NB4 (cell line): Measurements from ENCODE around the gene SLFNL1.

ENCODE experiments used
- DNase-seq: peaks from one replicate; pipeline ENCODE4 v3.0.0; 2010; ENCODE audit warnings: low read depth
- H3K4me3 ChIP-seq: one replicate; pipeline ENCODE4 v1.5.1; 2011; ENCODE audit warnings: mild to moderate bottlenecking, low read depth, low read length, moderate library complexity
- MYC ChIP-seq: IDR thresholded peaks from 2 replicates; pipeline ENCODE4 v1.6.1; 2011; ENCODE audit warnings: low read depth, low read length
- POLR2A ChIP-seq: IDR thresholded peaks from 2 replicates; pipeline ENCODE4 v1.6.1; 2011; ENCODE audit warnings: mild to moderate bottlenecking; ENCODE audit not compliant: insufficient read length; ENCODE audit errors: extremely low read depth
- TF ChIP-seq, protein P1 (sequence below): IDR thresholded peaks from one replicate; pipeline ENCODE4 v1.5.1; 2012; ENCODE audit warnings: low read depth, low read length
- TF ChIP-seq, protein P2 (sequence below): IDR thresholded peaks from 2 replicates; pipeline ENCODE4 v1.6.1; 2011; ENCODE audit warnings: low read depth, low read length

SLFNL1 gene

DNA sequence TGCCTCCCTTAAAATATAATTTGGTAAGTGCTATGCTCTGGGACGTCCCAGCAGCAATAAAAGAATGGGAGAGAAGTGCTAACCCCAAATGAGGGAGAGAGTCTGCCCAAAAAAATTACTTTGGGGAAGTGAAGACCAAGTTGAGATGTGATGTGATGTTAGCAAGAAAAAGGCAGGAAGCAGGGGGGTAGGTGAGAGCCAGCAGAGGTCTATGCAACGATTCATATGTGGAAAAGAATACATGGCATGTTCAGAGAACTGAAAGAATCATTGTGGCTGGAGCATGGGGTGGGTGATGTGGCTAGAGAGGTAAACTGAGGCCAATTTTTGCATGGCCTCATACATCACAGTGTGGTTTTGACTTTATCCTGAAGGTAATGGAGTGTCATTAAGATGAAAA lies 47.6 kb downstream of the SLFNL1 start:
- TF ChIP-seq POLR2A (no peak), MYC (no peak)
- TF ChIP-seq, protein P1, sequence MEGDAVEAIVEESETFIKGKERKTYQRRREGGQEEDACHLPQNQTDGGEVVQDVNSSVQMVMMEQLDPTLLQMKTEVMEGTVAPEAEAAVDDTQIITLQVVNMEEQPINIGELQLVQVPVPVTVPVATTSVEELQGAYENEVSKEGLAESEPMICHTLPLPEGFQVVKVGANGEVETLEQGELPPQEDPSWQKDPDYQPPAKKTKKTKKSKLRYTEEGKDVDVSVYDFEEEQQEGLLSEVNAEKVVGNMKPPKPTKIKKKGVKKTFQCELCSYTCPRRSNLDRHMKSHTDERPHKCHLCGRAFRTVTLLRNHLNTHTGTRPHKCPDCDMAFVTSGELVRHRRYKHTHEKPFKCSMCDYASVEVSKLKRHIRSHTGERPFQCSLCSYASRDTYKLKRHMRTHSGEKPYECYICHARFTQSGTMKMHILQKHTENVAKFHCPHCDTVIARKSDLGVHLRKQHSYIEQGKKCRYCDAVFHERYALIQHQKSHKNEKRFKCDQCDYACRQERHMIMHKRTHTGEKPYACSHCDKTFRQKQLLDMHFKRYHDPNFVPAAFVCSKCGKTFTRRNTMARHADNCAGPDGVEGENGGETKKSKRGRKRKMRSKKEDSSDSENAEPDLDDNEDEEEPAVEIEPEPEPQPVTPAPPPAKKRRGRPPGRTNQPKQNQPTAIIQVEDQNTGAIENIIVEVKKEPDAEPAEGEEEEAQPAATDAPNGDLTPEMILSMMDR: no peak
- TF ChIP-seq, protein P2, sequence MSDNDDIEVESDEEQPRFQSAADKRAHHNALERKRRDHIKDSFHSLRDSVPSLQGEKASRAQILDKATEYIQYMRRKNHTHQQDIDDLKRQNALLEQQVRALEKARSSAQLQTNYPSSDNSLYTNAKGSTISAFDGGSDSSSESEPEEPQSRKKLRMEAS: no peak
- no peak for DNase-seq
- H3K4me3 ChIP-seq: no peak overlapping the region

DNA sequence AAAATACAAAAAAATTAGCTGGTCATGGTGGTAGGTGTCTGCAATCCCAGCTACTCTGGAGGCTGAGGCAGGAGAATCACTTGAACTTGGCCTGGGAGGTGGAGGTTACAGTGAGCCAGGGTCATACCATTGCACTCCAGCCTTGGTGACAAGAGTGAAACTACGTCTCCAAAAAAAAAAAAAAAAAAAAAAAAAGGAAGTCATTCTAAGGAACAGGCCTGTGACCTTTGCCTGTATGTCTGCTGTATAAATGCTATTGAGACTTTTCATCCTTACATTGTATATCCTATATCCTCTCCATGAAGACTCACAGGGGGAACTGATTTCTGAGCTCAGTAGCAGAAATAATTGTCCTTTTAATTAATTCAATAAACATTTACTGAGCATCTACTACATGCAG lies 49.6 kb downstream of the SLFNL1 start:
- DNase-seq: no peak
- TF ChIP-seq, protein P2: no peak
- TF ChIP-seq MYC (no peak), POLR2A (no peak)
- TF ChIP-seq, protein P1: no peak
- H3K4me3 ChIP-seq: no peak overlapping the region

DNA sequence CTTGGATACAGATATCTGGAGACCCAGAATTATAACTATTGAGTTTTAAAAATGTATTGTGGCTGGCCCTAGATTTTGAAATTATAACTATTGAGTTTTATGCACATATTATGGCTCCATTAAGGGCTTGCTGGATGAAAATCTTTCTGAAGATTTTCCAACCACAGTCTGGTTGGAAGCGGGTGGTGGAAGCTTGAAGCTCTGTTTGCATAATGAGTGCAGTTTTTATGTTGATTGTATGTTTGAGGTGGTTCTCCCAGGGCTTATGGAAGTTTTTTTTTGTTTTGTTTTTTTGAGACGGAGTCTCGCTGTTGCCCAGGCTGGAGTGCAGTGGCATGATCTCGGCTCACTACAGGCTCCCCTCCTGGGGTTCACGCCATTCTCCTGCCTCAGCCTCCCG lies 52.1 kb downstream of the SLFNL1 start:
- no peak for DNase-seq
- no peak overlapping the region for H3K4me3 ChIP-seq
- TF ChIP-seq POLR2A (no peak), MYC (no peak)
- TF ChIP-seq, protein P1: no peak
- TF ChIP-seq, protein P2: no peak

DNA sequence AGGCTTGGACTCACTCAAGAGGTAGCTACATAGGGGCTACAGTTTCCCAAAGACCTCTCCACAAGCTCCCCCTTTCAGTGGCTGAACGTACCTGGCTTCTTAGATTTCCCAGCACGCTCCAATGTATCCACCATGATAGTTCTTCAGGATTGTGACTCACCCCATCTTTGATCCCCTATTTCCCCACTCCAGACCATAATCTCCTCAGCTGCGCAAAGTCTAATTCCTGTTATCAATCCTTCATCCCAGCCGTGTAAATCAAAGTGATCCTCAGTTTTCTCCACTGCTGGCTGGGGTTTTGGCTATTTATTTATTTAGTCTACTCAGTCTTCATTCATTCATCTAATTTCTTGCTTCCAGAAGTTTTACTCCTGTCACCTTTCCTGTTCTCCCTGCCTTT lies 55.1 kb downstream of the SLFNL1 start:
- no peak for DNase-seq
- no peak overlapping the region for H3K4me3 ChIP-seq
- TF ChIP-seq MYC: no peak
- TF ChIP-seq, protein P2: no peak
- TF ChIP-seq, protein P1: no peak
- no peak for TF ChIP-seq POLR2A
